Hypothalamus (tissue), 51 donors: ENCODE results near the gene TAOK3.
A peak's percentile ranks its signal among the peaks of the same experiment; 100 is the strongest.

Experiments
- DNase-seq, 51 donors: peaks; one replicate each; lab custom pipeline; 2025; lab: John Stamatoyannopoulos, UW

The TAOK3 gene

GRCh38 chr12:118219772-118220171 is 152.9 kb downstream of the TAOK3 start:
- DNase-seq: no peak

GRCh38 chr12:118219106-118219505 is 153.6 kb downstream of the TAOK3 start:
- no peak for DNase-seq

GRCh38 chr12:118213452-118213851 is 159.3 kb downstream of the TAOK3 start:
- no peak for DNase-seq

GRCh38 chr12:118212606-118213005 is 160.1 kb downstream of the TAOK3 start:
- no peak for DNase-seq

- DNase-seq: no peak
Observed at GRCh38 chr12:118206107-118206412, 166.6 kb downstream of the TAOK3 start.

GRCh38 chr12:118193958-118194357 is 178.7 kb downstream of the TAOK3 start:
- DNase-seq: no peak

- DNase-seq: no peak
Observed at GRCh38 chr12:118193477-118193876, 179.2 kb downstream of the TAOK3 start.

- DNase-seq: peak in 23 of 51 donors; percentile 3 to 87 (median 17)
Observed at GRCh38 chr12:118190266-118190665, 182.4 kb downstream of the TAOK3 start.

- DNase-seq: peak in 45 of 51 donors; percentile 8 to 93 (median 44)
Observed at GRCh38 chr12:118189741-118190191, 182.9 kb downstream of the TAOK3 start.

GRCh38 chr12:118188690-118189371 is 183.9 kb downstream of the TAOK3 start:
- peak in 45 of 51 donors; percentile 2 to 85 (median 32) for DNase-seq

- DNase-seq: peak in 5 of 51 donors; percentile 2 to 56 (median 30)
Observed at GRCh38 chr12:118187751-118188435, 184.8 kb downstream of the TAOK3 start.

GRCh38 chr12:118185602-118186397 is 186.9 kb downstream of the TAOK3 start:
- DNase-seq: no peak

GRCh38 chr12:118183711-118184110 is 189.0 kb downstream of the TAOK3 start:
- DNase-seq: no peak

GRCh38 chr12:118183155-118183554 is 189.6 kb downstream of the TAOK3 start:
- no peak for DNase-seq

- DNase-seq: no peak
Observed at GRCh38 chr12:118175823-118176447, 196.8 kb downstream of the TAOK3 start.

- DNase-seq: no peak
Observed at GRCh38 chr12:118166946-118167345, 205.8 kb downstream of the TAOK3 start.

- peak in 8 of 51 donors; percentile 9 to 20 (median 15) for DNase-seq
Observed at GRCh38 chr12:118164798-118165486, 207.8 kb downstream of the TAOK3 start.

- peak in 1 of 51 donors; percentile 23 for DNase-seq
Observed at GRCh38 chr12:118160536-118160935, 212.2 kb downstream of the TAOK3 start.

- DNase-seq: no peak
Observed at GRCh38 chr12:118151755-118152154, 221.0 kb downstream of the TAOK3 start.

- peak in 3 of 51 donors; percentile 6 to 15 (median 11) for DNase-seq
Observed at GRCh38 chr12:118150625-118151024, 222.1 kb downstream of the TAOK3 start.
